CD1c-positive myeloid dendritic cell (primary cell): ENCODE measurements around the gene FAM3A.

Source experiments
- DNase-seq: peaks from one replicate; pipeline ENCODE4 v3.0.0-alpha.2; 2016; ENCODE audit errors: extremely low spot score

The FAM3A gene

GRCh38 chrX:154458954-154459778 is 56.9 kb downstream of the FAM3A start:
- DNase-seq = no peak

- DNase-seq = peak; percentile 71
Observed at GRCh38 chrX:154458116-154458953, 57.7 kb downstream of the FAM3A start, which contains the start of gene PLXNA3. PLXNA3 (plus strand) TSS chrX:154458281; CDS start chrX:154460184, 1,903 bp downstream.

- DNase-seq = peak; percentile 45
Observed at GRCh38 chrX:154457491-154458115, 58.4 kb downstream of the FAM3A start.
